Measurements from ENCODE around the gene NAA80. TPM values are rescaled to one million over a fixed set of nuclear protein-coding genes. Genes with fewer than 3 reads are reported as not detected.

NAA80 gene
- total RNA-seq, 1 donor from 2014 or later, result 8.5 TPM

DNA sequence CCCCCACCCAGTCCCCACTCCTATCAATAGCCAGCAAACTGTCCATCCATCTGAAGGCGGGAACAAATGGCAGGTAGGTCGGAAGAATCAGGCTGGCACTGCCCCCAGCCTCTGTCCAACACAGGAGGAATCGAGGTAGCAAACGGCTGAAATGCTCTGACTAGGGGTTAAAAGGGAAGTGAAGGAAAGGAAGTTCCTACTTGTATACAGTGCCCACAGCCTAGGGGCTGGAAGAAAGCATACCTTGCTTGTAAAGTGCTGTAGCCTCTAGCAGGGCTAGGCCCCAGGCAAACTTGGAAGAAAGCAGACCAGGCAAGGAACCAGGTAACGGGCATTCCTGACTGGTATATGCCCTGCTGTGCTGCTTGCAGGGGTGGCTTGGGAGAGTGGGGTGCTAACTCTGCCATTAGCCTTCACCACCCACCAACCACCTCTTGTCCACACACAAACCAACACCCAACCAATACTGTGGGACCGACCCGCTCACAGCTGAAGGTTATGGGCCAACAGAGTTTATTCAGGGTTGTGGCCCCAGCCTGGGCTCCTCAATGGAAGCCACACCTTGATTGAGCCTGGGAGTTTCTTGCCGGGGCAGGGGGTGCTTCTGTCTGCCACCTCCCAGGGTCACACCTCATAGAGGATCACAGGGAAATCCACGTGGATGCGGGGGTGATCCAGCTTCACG lies 26.4 kb upstream of the NAA80 start:
- DNase-seq (ENCODE audit: low read depth), result no peak
- TF ChIP-seq, protein P1, sequence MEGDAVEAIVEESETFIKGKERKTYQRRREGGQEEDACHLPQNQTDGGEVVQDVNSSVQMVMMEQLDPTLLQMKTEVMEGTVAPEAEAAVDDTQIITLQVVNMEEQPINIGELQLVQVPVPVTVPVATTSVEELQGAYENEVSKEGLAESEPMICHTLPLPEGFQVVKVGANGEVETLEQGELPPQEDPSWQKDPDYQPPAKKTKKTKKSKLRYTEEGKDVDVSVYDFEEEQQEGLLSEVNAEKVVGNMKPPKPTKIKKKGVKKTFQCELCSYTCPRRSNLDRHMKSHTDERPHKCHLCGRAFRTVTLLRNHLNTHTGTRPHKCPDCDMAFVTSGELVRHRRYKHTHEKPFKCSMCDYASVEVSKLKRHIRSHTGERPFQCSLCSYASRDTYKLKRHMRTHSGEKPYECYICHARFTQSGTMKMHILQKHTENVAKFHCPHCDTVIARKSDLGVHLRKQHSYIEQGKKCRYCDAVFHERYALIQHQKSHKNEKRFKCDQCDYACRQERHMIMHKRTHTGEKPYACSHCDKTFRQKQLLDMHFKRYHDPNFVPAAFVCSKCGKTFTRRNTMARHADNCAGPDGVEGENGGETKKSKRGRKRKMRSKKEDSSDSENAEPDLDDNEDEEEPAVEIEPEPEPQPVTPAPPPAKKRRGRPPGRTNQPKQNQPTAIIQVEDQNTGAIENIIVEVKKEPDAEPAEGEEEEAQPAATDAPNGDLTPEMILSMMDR (IDR thresholded peaks at IDR 0.05; ENCODE audit: insufficient read depth, low read length, poor library complexity, severe bottlenecking), result no peak
- Histone ChIP-seq H3K27me3 (ENCODE audit: control insufficient read depth, insufficient read depth, low read length) (no peaks in the 10 kb centered on the region), H3K36me3 (ENCODE audit: control insufficient read depth, insufficient read depth, low read length) (peaks cover 1% of the 10 kb centered on the region), H3K4me3 (ENCODE audit: low read depth, low read length) (no peak overlapping the region)

DNA sequence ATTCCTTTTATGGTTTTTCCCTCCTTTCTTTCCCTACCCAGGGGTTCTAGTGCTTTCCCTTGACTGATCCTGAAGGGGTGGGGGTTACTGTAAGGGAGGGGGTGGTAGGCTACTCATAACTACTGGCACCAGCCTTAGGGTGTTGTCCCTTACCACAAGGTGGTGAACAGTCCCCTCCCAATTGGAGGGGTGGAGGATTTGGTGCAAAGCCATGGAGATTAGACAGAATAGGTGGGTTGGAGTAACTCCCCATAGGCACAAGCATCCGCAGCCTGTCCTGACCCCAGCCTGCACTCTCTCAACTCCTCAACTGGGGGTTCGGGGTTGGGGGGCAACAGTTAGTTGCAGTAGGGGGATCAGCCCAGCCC lies 25.9 kb upstream of the NAA80 start:
- no peak for DNase-seq (ENCODE audit: low read depth)
- H3K4me3 ChIP-seq (ENCODE audit: low read depth, low read length), result no peak overlapping the region
- peaks cover 1% of the 10 kb centered on the region for H3K36me3 ChIP-seq (ENCODE audit: control insufficient read depth, insufficient read depth, low read length)
- TF ChIP-seq, protein P1 (IDR thresholded peaks at IDR 0.05; ENCODE audit: insufficient read depth, low read length, poor library complexity, severe bottlenecking), result no peak
- no peaks in the 10 kb centered on the region for H3K27me3 ChIP-seq (ENCODE audit: control insufficient read depth, insufficient read depth, low read length)

DNA sequence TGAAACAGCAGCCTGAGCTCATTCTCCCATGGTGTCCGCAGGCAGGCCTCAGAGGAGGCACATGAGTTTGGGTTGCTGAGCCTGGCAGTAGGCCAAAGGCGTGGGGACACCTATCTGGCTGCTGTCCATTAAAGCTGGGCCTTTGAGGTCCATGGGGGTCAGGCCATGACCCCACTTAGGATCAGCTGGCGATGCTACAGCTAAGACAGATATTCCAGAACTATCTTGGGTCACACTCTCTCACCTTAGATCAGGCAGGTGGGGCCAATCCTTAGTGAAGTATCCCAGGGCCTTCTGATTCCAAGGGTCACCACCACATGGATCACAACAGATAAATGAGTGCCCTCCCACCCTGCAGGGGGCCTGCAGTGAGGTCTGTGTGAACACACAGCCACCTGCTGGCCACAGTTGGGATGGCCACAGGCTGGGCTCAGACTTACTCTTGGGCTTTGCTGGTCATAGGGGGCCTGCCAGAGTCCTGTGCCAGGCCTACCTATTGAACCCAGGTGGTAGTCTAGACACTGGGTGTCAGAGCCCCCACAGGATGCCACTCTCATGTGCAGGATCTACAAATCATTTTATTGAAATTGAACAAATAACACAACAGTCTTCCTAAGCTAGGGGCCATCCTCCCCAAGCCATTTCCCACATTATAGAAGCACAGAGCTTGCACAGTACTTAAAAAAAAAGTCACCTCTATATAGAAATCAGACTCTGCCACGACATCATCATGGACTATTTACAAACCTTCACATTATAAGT lies 25.3 kb upstream of the NAA80 start:
- H3K27me3 ChIP-seq (ENCODE audit: control insufficient read depth, insufficient read depth, low read length), result no peaks in the 10 kb centered on the region
- no peak for DNase-seq (ENCODE audit: low read depth)
- H3K4me3 ChIP-seq (ENCODE audit: low read depth, low read length), result no peak overlapping the region
- TF ChIP-seq, protein P1 (IDR thresholded peaks at IDR 0.05; ENCODE audit: insufficient read depth, low read length, poor library complexity, severe bottlenecking), result peak; percentile 91
- H3K36me3 ChIP-seq (ENCODE audit: control insufficient read depth, insufficient read depth, low read length), result no peaks in the 10 kb centered on the region

DNA sequence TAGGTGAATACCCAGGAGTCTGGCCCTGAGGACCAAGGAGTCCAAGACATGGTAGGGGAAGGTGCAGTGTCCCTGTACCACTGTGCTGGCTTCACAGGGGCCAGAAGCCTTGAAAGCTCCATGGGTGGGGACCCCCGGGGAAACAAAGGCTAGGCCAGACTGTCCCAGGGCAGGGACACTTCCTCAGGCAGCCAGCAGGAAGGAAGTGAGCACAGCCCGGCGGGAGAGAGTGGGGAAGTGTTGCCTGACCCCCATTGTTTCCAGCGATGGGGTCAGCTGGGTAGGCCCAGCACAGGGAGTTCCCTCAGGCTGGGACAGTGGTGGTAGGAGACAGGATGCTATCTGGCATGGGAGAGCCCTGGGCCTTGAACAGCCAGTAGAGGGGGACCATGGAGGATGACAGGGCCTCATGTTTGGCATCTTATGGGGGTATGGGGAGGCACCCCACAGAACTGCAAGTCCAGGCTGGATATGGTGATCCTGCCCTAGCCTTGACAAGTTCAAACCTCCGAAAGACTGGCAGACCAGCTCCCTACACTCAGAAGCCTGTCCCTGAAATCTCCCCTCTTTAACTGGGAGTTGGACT lies 24.5 kb upstream of the NAA80 start:
- Histone ChIP-seq H3K4me3 (ENCODE audit: low read depth, low read length) (no peak overlapping the region), H3K27me3 (ENCODE audit: control insufficient read depth, insufficient read depth, low read length) (no peaks in the 10 kb centered on the region), H3K36me3 (ENCODE audit: control insufficient read depth, insufficient read depth, low read length) (no peaks in the 10 kb centered on the region)
- TF ChIP-seq, protein P1 (IDR thresholded peaks at IDR 0.05; ENCODE audit: insufficient read depth, low read length, poor library complexity, severe bottlenecking), result no peak
- no peak for DNase-seq (ENCODE audit: low read depth)

DNA sequence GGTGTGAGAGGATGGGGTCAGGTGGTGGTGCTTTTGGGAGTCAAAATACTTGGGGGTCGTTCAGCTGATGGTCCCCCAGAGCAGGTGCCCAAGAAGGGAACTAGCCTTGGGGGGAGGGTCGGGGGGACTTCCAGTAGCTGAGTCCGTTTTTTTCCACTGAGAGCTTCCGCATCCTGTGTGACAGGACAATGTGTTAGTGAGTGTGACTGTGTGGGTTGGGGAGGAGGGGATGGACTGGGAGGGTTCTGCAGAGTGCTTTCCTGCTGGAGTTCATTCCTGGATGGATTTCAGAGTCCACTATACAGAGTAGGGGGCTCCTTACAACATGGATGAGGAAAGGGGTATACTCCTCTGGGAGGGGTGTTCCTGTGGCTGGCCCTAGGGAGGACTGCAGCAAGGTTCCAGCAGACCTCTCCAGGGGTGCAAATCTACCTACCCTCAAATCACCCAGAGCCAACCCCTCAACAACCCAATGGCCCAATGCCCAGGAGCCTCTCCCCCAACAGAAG lies 23.9 kb upstream of the NAA80 start:
- TF ChIP-seq, protein P1 (IDR thresholded peaks at IDR 0.05; ENCODE audit: insufficient read depth, low read length, poor library complexity, severe bottlenecking), result no peak
- no peak for DNase-seq (ENCODE audit: low read depth)
- Histone ChIP-seq H3K4me3 (ENCODE audit: low read depth, low read length) (no peak overlapping the region), H3K36me3 (ENCODE audit: control insufficient read depth, insufficient read depth, low read length) (no peaks in the 10 kb centered on the region), H3K27me3 (ENCODE audit: control insufficient read depth, insufficient read depth, low read length) (no peaks in the 10 kb centered on the region)
